GM21447 (cell line): Measurements from ENCODE around the gene HGF.
"Not testable (repeated sequence)": the region's sequence is repeated elsewhere in the genome, so short reads cannot be mapped to it uniquely, and the experiment has no call there.

Source experiments
- ATAC-seq: cut with Tn5 transposase; IDR thresholded peaks from one replicate; pipeline ENCODE4 v1.9.1; 2021; ENCODE audit not compliant: unreplicated experiment

The HGF gene

DNA sequence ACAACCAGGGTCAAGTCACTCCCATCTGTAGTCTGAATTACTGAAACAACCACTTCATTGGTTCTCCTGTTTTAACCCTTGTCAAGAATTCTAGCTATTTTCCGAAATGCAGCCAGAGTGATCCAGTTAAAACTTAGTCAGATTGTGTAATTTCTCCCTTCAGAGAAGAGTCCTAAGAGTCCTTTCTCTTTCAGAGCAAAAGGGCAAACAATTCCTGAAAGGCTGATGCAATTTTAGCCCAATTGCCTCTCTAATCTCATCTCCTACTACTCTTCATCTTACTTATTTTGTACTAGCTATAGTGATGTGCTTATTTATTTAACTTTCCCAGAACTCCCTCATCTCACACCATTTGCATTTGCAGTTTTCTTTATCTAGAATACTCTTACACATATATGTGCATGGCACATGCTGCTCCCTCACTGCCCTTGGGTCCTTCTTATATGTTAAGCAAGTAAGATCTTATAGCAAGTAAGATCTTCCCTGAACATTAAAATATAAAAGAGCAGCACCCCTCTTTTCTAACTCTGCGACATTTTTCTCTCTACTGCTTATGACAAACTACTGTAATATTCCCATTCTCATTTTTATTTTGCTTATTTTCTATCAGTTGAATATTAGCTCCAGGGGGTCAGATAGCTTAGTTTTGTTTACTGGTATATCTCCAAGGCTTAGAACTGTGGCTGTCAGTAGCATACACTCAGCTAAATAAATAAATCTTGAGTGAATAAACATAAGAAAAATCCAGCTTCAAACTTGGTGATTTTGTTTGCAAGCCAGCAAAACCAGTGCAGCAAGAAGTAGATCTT lies 44.6 kb downstream of the HGF start:
- no peak for ATAC-seq

DNA sequence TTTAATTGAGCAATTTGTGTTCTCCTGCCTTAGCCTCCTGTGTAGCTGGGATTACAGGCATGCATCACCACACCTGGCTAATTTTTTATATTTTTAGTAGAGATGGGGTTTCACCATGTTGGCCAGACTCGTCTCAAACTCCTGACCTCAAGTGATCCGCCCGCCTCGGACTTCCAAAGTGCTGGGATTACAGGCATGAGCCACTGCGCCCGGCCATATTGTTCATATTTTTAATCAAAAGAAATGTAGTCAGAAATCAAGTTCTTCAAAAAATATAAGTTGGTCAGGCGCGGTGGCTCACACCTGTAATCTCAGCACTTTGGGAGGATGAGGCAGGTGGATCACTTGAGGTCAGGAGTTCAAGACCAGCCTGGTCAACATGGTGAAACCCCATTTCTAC lies 47.6 kb downstream of the HGF start:
- not testable (repeated sequence) for ATAC-seq

DNA sequence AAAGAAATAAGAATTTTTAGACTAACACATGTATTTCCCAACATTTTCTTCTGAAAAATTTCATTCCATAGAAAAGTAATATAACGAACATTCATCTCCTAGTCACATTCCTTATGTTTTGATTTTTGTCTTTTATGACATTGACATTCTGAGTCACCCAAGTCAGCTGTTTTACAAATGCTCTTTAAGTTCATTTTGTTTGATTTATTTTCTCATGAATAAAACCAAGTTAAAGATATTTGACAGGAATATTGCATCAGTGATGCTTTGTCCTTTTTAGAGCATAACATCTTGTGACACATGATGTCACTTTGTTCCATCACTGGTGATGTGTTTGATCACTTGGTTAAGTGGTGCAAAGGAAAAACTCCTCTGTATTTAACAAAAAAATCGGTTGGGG lies 48.4 kb downstream of the HGF start:
- no peak for ATAC-seq

DNA sequence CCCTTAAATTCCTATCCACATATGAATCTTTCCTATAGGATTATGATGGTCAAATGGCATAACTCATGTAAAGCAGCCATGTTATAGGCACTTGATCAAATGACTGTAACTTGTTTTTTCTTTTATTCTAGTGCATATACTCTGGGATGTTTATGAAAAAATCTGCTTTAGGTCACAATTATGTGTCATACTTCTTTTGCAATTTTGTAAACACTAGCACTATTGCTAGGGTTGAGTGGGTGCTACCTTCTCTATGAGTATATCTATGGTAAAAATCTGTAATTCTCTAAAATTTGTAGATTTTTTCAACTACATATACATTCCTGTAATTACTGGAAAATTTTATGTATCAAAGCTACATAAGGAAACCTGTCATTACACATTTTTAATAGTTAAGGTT lies 50.0 kb downstream of the HGF start:
- ATAC-seq: no peak

DNA sequence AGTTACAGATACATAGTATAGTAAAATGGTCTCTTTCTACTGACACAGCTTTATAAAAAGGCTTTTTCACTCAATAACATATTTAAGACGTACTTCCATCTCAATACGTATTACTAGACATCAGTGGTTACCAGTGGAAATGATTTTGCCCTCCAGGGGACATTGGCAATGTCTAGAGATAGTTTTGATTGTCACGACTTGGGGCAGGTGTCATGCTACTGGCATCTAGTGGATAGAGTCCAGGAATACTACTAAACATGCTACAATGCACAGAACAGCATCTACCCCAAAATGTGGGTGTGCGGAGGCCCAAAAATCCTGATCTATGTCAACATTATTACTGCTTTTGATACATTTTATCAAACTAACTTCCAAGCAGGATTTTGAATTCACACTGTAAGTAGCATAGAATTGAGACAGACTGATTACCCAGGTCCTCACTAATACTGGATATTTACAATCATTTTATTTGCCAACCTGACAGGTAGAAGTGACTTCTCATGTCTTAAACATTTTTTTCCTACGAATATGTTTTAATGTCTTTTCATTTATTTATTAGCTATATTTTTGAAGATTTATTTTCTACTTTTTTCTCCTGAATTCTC lies 53.8 kb downstream of the HGF start:
- no peak for ATAC-seq

DNA sequence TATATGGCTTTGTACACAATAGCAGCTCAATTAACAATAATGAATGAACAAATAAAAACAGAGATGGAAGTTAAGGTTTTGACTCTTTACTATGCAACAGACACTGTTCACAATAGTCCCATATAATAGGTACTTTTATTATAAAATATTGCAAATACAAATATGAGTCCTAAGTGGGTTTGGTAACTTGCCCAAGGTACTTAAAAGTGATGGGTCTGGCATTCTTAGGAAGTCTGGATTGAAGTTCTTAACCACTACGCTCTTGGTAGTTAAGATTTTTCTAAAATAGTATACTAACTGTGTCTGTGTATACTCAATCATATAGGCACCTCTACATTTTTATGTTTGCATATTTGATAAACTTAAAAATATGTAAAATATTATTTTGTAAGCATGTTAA lies 55.5 kb downstream of the HGF start:
- no peak for ATAC-seq

DNA sequence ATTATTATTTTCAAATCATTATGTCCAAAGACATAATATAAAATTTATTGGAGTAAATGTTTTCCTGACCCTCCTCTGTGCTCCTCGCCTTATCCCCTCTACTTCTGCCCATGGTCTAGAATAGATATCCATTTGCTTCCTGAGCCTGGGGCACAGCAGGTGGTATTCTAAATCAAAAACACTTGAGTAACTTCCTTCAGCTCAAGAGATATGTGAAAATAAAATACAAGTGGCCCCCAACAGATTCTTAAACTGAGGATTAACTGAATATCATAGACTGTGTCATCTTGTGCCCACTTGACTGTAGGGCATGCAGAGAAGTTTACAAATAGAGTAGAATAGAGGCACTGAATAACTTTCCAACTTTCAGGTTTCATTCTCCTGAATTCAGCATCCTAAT lies 59.1 kb downstream of the HGF start:
- ATAC-seq: no peak

DNA sequence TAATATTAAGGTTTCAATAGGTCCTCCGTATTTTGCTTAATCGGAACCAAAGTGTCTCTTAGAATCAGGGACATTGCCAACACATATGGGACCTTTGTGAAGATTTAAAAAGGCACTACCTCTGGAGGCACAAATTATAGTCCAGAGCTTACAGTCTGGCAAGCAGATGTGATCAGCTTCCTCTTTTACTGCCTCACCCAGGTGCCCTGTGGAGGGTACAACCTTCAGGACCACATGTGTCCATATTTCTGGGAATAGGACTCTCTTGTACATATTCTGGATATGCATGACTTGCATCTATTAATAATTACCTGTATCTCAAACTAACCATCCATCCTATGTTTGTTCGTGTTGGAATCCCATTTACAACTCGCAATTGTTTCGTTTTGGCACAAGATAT lies 60.0 kb downstream of the HGF start:
- ATAC-seq: no peak

DNA sequence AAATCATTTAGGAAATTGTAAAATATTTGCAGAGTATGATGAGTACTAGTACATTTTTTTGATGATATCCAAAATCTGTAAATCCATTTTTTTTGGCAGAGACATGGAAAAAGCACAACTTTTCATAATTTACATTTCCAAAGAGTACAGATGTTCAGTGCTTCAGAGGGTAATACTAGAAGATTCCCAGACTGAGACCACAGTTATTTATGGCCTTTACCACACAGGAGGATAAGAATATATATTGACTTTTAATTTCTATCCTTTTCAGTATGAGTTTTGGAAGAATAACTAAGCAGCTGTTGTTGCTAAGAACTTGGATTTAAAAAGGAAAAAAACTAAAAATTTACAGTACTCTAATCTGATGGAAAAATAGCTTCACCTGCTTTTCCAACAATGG lies 61.9 kb downstream of the HGF start:
- ATAC-seq: no peak

DNA sequence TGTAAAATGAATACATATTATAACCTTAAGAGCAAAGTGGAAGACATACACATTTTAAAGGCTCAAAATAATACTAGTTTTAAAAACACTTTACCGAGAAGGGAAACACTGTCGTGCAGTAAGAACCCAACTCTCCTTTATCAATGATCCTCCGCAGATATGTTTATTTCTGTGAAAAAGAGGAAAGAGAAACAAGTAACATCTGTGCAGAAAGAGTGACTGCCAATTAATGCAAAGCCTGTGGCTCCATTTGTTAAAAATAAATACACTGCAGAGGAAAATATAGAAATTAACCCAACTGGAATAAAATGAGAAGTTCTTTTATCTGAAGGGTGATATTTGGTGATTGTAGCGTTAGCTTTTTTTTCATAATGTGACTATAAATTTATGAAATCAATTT lies 62.7 kb downstream of the HGF start:
- no peak for ATAC-seq

DNA sequence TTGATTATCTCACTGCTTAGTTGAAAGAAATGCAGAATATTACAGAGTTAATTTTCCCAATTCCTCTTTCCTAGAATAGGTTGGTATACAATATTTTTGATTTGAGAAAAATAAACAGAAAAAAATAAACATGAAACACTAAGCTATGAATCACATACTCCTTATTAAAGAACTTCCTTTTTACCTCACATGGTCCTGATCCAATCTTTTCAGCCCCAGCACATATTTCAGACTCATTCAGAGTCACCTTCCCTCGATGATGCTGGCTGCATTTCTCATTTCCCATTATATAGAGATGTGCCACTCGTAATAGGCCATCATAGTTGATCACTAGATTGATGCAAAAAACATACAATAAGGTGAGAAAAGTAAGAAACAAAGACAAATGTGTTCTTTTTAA lies 64.6 kb downstream of the HGF start:
- ATAC-seq: no peak

DNA sequence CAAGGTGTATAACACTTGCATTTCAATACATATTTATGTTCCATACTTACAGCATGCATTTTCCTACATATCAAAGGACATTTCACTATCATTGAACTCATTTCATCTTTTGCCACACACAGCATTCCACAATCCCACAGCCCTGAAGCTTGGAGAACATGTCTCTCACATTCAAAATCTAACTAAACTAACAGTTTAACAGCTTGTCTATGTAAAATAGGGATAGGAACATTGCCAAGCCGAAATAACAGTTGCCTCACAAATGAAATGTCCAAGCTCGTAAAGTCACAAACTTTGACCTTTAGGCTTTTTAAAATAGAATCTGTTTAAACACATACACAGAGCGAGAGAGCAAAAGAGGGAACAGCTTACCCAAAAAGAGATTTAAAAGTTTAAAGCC lies 65.3 kb downstream of the HGF start:
- ATAC-seq: no peak

DNA sequence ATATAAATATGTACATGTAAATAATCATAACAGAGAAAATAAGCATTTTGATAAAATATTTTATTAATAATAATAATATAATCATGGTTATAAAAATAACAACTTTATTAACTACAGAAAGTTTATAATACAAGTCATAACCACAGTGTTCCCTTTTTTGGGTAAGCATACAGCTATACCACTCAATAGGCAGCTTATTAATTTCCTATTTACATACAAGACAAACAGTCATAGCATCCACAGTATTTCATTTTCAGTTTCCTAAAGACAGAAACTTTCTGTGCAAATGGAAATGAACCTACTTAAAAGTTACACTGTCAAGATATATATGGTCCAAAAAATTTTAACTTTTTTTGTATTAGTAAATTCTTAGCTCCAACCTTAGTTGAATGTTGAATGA lies 70.9 kb downstream of the HGF start:
- no peak for ATAC-seq

DNA sequence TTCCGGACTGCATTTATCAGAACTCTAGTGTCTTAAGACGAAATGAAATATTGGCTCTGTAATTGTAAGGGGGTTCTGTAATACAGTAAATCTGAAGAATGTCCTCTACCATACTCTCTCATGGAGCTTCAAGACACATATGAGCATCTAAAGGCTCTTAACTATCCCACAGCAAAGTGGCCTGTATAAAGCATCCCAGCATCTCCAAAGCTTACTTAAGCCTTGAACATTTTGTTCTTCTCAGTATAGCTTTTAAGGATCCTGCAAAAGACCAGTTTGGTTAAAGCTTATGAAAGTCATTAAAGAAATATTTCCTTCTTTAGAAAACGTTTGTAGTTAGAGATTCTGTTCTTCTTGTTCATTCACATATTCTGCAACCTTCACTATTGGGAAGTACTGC lies 75.1 kb downstream of the HGF start:
- no peak for ATAC-seq

DNA sequence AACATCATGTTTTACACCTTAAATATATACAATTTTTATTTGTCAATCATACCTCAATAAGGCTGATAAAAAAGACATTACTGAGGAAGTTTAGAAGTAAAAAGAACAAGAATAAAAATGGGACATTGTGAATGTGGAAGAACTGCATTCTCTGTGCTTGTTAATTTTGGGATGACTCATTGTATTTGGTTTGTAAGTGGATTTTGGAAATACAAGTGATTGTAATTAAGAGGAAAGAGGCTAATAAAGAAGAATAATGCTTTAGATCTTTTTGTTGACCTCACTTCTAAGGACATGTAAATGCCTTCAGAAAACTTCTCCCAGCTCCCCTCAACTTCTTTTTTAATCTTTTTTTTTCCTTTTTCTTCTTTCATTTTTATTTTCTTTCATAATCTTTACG lies 76.0 kb downstream of the HGF start:
- ATAC-seq: no peak

DNA sequence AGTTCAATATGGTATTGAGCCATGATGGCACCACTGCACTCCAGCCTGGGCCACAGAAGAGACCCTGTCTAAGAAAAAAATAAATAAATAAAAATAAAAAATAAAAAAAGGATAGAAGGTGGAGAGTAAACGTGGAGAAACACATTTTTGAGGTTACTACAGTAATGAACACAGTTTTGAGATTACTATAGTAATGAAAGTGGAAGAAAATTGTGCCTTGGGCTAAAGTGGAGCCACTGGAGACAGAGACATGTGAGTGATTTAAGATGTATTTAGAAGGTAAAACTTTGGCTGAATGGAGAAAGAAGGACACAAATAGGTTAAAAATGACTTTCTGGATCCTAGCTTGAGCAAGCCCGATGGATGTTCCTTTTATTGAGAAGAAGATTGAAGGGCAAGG lies 76.8 kb downstream of the HGF start:
- no peak for ATAC-seq

DNA sequence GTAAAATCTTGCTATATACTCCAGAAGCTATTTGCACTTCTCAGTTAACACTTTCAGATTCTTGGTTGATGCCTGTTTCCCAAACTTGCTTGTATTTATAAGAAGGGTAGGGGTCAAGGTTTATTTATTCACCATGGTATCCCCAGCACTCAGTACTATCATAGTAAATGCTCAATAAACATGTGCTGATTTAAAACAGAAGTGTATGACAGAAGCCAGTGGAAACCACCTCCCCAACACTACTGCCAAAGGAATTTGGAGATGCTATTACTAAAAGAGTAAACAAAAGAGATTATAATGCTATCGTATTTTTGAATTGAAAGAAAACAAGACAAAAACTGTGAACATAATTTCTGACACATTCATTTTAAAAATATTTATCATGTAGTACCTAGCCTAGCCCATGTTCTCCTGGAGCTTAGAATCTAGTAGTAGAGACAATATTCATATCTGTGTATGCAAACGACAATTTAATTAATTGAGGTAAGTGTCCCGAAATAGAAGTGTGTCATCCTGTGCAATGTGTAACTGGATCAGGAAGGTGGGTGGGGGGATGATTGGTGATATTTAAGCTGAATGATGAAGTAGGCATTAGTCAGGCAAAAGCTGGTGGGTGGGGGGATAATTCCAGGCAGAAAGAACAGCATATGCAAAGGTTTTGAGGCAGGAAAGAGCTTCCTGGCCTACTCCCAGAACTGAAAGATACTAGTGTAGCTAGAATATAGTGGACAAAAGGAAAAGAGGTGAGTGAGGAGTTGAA lies 77.5 kb downstream of the HGF start:
- ATAC-seq: no peak

DNA sequence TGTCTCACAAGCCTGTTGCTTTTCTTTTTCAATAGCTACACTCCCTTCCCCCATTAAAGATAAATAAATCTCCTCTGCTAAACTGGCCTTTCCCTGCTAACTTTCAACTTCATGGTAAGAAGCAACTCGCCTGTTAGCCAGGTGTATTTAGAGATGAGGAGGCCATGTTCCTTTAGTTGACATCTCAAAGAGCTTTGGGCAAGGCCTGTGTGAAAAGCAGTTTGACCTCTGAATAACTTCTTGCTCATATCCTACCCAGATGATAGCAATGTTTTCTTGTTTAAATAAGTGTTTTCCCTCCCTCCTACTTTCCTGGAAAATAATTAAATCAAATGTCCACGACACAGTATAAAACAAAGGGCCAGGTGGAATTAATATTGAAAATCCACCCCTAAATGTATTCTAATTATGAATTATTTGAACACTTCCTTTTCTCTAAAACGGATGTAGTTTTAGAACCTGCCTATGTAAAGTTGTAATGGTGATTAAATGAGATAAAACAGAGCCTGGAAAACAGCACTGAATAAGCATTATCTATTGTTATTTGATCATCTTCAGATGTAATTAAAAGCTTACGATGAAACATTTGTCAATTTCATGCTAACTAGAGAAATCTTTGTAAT lies 78.5 kb downstream of the HGF start:
- no peak for ATAC-seq

DNA sequence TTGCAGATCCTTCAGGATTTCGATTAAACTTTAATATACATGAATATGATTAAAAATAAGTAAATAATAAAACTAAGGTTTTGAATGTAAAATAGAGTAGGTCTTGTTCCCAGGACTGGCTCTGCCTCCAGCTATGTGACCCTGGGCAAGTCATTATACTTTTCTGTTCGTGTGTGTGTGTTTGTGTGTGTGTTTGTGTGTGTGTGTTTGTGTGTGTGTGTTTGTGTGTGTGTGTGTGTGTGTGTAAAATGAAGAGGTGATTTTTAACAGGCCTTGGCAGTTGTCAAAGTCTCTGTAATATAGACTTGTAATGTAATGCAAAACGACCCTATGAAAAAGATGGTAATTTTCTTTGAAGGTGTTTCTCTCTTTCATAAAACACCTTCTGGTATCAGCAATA lies 79.2 kb downstream of the HGF start:
- no peak for ATAC-seq

DNA sequence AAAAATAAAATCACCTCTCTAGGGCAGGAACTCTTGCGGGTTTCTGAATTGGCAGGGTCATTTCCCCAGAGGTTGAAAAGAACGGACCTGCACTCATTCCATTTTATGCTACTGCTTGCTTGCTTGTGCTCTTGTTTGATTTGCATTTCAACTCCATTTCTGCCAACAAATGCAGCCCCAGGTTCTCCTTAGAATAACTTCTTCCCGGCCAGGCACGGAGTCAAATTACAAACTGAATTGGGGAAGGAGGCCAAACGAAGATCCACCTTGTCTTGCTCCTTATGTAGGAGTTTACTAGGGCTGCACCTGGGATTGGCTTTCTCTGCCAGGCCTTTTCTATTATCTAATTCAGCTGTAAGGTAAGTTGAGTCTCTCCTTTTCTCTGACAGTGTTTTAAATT lies 79.6 kb downstream of the HGF start:
- no peak for ATAC-seq

DNA sequence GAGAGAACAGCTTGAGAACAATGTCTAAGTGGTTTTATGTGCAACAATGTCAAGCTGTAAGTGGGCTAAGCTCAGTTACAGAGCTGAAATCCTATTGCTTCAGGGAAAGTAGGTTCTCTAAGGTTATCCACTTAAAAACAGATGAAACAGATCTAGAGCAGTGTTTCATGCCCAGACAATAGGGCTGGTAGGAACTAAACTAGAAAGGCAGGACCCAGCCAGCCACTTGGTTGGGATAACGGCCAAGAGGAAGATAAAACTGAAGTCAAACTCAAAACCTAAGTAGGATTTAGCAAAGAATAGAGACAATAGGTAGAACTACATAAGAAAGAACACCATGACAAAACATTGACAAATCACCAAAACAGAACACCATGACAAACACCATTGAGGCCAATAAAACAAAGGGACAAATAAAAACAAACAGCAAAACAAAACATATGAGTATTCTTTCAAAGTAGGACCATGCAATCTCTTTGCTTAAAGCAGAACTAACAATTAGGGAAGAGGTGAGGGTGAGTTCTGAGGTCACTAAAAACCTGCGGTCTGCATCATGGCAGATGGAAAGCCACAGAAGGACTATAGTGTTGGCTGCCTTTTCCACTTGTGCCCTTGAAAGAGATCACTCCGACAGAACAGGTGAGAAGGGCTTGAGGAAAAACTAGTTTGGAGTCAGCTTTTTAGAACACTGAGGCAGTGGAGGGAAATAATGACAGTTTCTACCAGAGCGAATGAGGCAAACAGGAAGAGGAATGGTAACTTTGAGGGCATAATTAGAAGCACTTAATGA lies 81.0 kb downstream of the HGF start:
- ATAC-seq: no peak
